HCEC 1CT (cell line): ENCODE measurements around the gene RAB34.
"Not testable (repeated sequence)": the region's sequence is repeated elsewhere in the genome, so short reads cannot be mapped to it uniquely, and the experiment has no call there.

ENCODE experiments used
- DNase-seq: peaks from one replicate; pipeline ENCODE4 v3.0.0-alpha.2; 2017

Gene RAB34

DNA sequence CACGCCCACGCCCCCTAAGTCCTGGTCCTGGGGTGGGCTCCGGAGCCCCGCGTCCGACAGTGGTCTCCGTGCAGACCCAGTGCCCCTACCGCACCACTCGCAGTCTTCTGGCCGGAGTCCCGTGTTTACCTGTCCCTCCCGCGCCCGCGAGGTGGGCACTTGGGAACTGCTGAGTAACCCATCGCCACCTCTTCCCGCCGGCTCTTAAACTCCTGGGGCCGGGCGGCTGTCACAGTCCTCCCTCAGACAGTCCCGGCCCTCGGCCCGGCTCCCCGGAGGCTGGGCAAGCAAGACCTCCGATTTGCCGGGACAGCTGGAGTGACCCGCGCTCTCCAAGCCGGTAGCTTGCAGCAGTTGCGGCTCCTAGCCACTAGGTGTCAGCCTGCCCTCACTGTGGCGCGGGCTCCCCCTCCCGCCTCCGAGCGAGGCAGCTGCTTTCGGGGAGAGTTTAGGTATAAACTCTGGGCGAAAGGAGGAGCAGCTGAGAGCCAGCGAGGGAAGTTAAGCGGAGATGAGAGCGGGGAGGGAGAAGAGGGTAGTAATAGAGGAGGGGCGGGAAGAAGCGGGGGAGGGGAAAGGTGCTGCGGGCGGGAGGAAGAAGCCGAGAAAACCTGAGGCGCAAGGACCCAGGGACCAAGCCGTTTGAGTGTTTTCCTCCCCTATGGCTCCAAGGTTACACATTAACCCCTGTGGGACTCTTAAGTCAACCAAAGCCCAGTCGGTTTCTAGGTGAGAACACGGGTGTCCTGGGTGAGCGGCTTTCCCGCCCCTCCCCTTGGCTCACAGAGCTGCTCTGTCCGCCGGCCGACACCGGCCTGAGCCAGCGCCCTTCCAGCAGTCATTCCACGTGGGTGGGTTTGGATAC, 9.2 kb upstream of the RAB34 start:
- peak; percentile 88 for DNase-seq

GRCh38 chr17:28726226-28726626, 8.6 kb upstream of the RAB34 start, which contains the start of gene TLCD1:
TLCD1 (minus strand) TSS chr17:28726233; CDS start chr17:28726097, 136 bp downstream.
- no peak for DNase-seq

- peak; percentile 83 for DNase-seq
Observed at GRCh38 chr17:28725660-28726225, 8.1 kb upstream of the RAB34 start.

- DNase-seq = peak; percentile 79
Observed at GRCh38 chr17:28725166-28725659, 7.5 kb upstream of the RAB34 start.

- DNase-seq = no peak
Observed at GRCh38 chr17:28724500-28725165, 7.0 kb upstream of the RAB34 start.

DNA sequence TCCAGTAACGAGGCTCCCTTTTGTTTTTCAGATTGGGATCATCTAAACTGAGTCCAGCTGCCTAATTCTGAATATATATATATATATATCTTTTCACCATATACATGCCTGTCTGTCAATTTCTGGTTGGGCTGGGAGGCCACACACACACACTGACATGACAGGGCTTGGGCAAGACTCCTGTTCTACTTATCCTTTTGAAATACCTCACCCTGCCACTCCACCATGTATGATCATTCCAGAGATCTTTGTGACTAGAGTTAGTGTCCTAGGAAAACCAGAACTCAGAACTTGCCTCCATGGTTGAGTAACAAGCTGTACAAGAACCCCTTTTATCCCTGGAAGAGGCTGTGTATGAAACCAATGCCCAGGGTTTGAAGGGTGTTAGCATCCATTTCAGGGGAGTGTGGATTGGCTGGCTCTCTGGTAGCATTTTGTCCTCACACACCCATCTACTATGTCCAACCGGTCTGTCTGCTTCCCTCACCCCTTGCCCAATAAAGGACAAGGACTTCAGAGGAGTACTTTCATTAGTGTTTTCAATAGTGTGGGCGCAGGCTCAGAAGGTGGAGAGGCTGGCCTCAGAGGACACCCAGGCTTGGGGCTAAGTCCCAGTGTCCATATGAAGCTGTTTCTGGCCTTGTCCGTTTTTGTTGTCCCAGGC, 6.3 kb upstream of the RAB34 start:
- DNase-seq = not testable (repeated sequence)

- no peak for DNase-seq
Observed at GRCh38 chr17:28723159-28723835, 5.6 kb upstream of the RAB34 start.

- DNase-seq = no peak
Observed at GRCh38 chr17:28722417-28723158, 4.9 kb upstream of the RAB34 start.

DNA sequence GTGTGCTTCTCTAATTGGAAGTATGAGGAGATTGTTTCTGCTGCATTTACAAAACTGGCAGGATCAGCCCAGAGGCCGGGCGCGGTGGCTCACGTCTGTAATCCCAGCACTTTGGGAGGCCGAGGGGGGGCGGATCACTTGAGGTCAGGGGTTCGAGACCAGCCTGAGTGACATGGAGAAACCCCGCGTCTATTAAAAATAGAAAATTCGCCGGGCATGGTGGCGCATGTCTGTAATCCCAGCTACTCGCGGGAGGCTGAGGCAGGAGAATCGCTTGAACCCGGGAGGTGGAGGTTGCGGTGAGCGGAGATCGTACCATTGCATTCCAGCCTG, 3.3 kb upstream of the RAB34 start:
- DNase-seq = not testable (repeated sequence)

GRCh38 chr17:28720247-28720996, 2.8 kb upstream of the RAB34 start:
- DNase-seq = no peak

DNA sequence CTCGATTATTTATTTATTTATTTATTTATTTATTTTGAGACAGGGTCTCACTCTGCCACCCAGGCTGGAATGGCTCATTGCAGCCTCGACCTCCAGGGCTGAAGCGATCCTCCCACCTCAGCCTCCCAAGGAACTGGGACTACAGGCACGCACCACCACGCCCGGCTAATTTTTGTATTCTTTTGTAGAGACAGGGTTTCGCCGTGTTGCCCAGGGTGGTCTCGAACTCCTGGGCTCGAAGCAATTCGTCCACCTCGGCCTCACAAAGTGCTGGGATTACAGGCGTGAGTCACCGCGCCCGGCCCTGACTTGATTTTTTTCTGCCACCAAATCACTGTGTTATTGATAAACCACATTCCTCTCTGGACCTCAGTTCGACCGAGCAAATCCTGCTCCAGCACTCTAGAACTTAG, 1.4 kb upstream of the RAB34 start:
- DNase-seq = no peak

DNA sequence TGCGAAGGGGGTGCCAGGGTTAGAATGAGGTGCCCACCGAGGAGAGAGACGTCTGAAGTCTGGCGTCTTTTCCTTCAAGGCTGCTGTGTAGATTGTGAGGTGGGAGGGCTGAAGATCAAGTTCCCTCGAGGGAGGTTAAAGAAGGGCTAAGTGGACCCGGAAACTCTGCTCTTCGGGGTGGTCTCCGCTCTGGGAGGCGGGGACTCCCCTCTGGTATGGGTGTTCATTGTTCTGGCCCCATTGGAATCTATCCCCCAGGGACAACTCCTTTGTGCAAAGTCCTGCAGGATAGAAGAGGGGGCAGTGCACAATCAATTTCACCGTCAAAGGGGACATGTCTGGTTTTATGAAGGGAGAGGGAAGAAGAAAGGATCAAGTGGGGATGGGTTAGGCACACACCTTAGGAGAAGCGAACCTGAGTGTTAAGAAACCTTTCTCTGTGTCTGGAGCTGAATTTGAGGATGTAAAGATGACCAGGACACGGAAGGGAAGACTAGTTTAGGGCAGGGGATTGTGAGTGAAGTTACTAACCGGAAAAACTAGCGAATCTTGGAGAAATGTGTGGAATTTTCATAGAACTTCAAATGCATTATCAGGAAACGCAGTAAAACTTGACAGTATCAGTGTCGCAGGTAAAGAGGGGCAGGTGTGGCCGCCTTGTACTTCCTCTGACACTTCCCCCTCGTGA, 809 bp upstream of the RAB34 start:
- no peak for DNase-seq

- peak; percentile 47 for DNase-seq
Observed at GRCh38 chr17:28716740-28717577, 709 bp downstream of the RAB34 start.

- DNase-seq = no peak
Observed at GRCh38 chr17:28715217-28715616, 2.5 kb downstream of the RAB34 start.

GRCh38 chr17:28714281-28714680, 3.4 kb downstream of the RAB34 start:
- no peak for DNase-seq

DNA sequence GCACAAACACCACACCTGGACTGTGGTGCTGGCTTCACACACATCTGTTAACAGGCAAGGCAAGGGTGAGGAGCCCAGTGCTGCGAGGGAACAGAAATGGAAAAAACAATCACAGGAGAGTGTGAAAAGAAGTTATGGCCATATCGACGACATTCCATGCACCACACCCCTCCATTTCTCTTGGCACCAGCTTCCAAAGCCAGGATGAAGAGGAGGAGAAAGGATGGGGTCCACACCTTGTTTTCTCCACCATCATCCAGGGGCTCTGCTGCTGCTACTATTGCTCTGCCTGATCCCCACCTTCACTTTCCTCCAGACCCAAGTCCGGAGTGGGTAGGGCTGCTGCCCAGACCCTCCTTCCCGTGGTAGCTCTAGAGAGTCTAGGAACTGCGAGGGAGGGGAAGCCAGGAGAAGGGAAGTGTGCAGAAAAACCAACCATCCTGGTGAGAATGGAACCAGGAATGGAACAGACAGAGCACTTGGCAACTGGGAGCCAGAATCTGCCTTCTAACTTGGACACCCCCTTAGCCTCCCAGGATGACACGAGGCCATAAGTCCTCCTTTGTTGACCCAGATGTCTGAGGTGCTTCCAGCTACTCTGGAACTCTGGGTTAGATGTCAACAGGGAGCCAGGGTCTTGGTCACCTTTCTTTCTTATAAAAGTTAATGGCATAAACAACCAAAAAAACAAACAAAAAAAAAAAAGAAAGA, 4.8 kb downstream of the RAB34 start:
- DNase-seq = no peak

DNA sequence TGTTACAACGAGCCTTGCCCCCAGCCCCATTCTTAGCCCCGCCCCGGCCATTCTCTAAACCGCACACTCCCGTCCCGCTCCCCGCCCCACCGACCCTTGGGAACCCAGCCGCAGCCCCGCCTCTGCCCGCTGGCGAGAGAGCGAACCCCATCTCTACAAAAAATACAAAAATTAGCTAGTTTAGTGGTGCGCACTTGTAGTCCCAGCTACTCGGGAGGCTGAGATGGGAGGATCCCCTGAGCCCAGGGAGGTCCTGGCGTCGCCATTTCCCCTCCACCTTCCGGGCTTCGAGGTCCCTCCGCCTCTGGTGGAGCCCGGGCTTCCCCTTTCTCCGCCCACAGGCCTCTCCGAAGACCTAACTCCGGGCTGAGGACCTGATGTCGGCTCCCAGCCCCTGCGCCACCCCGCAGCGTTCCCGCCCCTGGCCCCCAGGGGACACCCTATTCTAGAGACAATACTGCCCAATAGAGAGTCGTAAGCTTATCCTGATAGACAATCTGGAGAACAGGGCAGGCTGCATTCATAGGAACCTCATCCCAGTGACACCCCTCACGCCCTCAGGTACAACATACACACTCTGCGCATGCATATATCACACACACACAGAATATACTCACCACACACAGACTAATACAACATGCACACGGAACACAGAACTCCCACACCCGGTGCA, 5.5 kb downstream of the RAB34 start:
- no peak for DNase-seq

DNA sequence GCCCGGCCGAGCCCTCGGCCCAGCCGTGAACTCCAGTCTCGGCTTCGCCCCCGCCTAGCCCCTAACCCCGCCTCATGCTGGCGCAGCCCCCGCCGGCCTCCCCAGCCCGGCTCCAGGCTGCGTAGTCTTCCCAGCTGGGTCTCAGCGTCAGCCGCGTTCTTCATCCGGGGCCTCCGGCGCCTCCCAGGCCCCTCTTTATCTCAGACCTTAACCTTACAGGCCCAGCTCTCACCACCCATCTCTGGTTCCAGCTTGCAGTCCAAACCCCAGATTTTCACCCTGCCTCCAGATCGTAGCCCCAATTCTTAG, 6.0 kb downstream of the RAB34 start, which contains the start of gene PROCA1:
PROCA1 (minus strand) TSS at position 166 of the 309 bp plus-strand sequence. CDS start 228 bp downstream, outside the sequence.
- DNase-seq = no peak
